Stimulated activated memory B cell treated with anti-CD40 and anti-IgM and Interleukin-4, amounts not matched to agents 10 μg/mL and 1 μg/mL and 100 μg/mL, for 72 hours (primary cell): ENCODE results near the gene NAGS.
"Not testable (repeated sequence)": the region's sequence is repeated elsewhere in the genome, so short reads cannot be mapped to it uniquely, and the experiment has no call there.

Source experiments
- ATAC-seq: fragments of 150-1000 bp; cut with Tn5 transposase; 2 replicates; pipeline ENCODE4 v1.10.0; 2021
- H3K27ac Mint-ChIP-seq: one replicate; pipeline ENCODE4 v1.8.0; 2022; ENCODE audit warnings: mild to moderate bottlenecking, mixed read lengths
- H3K27me3 Mint-ChIP-seq: one replicate; pipeline ENCODE4 v1.8.0; 2022; ENCODE audit warnings: mixed read lengths
- H3K36me3 Mint-ChIP-seq: one replicate; pipeline ENCODE4 v1.8.0; 2022; ENCODE audit warnings: mixed read lengths
- H3K4me1 Mint-ChIP-seq: one replicate; pipeline ENCODE4 v1.8.0; 2022; ENCODE audit warnings: mixed read lengths
- H3K4me3 Mint-ChIP-seq: one replicate; pipeline ENCODE4 v1.8.0; 2022; ENCODE audit warnings: mild to moderate bottlenecking, moderate library complexity, mixed read lengths
- H3K9me3 Mint-ChIP-seq: one replicate; pipeline ENCODE4 v1.8.0; 2022; ENCODE audit warnings: mixed read lengths

The NAGS gene, protein sequence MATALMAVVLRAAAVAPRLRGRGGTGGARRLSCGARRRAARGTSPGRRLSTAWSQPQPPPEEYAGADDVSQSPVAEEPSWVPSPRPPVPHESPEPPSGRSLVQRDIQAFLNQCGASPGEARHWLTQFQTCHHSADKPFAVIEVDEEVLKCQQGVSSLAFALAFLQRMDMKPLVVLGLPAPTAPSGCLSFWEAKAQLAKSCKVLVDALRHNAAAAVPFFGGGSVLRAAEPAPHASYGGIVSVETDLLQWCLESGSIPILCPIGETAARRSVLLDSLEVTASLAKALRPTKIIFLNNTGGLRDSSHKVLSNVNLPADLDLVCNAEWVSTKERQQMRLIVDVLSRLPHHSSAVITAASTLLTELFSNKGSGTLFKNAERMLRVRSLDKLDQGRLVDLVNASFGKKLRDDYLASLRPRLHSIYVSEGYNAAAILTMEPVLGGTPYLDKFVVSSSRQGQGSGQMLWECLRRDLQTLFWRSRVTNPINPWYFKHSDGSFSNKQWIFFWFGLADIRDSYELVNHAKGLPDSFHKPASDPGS

DNA sequence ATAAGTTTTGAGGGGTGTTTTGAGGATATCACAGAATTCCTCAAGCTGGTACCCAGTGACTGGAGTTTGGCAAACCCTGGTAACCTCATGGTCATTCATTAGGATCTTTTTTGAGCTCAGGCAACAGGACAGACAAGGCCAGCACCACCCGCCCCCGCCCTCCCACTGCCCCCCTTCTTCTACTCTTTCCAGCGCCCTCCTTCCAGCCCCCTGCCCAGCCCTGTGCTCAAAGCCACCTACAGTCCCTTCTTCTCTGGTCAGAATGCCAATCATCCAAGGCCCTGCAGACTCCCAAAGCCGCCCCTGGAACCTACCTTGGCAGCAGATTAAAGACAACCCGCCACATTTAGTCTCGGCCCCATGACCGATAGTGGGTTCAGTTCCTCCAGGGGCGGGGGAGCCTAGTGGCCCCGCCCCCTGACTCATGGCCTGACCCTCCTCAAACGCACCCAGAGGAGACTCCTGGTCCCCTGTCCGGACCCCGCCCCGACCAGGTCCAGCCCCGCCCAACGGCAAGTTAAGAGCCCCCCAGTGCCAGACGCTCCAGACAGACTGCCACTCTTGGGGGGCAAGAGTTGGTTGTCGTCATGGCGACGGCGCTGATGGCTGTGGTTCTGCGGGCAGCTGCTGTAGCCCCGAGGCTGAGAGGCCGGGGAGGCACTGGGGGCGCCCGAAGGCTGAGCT lies at the start of gene NAGS:
TSS of gene NAGS (plus strand) at position 546 of the 684 bp plus-strand sequence. CDS start at position 588, 42 bp downstream.
- Mint-ChIP-seq H3K9me3 (no peaks in the 10 kb centered on the region), H3K4me1 (peaks cover 25% of the 10 kb centered on the region), H3K27ac (no peak within 1 kb of the TSS), H3K4me3 (peak within 1 kb of the TSS; percentile 31), H3K27me3 (peaks cover 29% of the 10 kb centered on the region), H3K36me3 (peaks cover 1% of the 10 kb centered on the region)
- ATAC-seq = no peak

GRCh38 chr17:43956222-43956621 lies 48.2 kb upstream of the NAGS start:
- H3K4me1 Mint-ChIP-seq = peaks cover 9% of the 10 kb centered on the region
- no peak for ATAC-seq
- no peak overlapping the region for H3K4me3 Mint-ChIP-seq
- no peaks in the 10 kb centered on the region for H3K9me3 Mint-ChIP-seq
- no peak overlapping the region for H3K27ac Mint-ChIP-seq
- peaks cover 71% of the 10 kb centered on the region for H3K27me3 Mint-ChIP-seq
- H3K36me3 Mint-ChIP-seq = no peaks in the 10 kb centered on the region

DNA sequence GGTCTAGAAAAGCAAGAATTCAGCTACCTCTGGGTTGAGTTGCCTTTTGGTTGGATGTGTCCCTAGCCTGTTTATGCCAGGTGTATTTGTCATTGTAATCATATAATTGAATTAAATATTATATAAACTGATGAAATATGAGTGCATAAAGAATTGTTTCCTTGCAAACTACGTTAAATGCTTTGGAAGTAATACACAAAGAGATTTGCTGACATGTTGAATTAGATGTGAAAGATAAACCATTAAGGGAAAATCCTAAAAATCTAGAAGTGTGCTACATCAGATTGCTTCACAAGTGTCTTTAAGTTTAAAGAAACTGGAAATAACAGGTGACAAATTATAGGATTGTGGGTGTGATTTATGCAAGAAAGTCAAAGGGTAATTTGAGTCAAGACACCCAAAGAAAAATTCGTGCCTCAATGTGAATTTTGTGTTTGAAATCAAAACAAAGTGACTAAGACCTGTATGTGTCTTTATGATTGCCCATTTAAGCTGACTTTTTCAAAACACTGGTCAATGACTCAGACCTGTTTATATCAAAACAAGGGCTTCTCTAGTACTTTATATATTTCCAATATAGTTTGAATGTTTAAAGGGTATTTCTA lies 45.6 kb upstream of the NAGS start:
- Mint-ChIP-seq H3K4me1 (peaks cover 13% of the 10 kb centered on the region), H3K36me3 (no peaks in the 10 kb centered on the region), H3K27ac (no peak overlapping the region), H3K27me3 (peaks cover 71% of the 10 kb centered on the region), H3K9me3 (no peaks in the 10 kb centered on the region), H3K4me3 (no peak overlapping the region)
- no peak for ATAC-seq

GRCh38 chr17:43961292-43961691 lies 43.1 kb upstream of the NAGS start:
- Mint-ChIP-seq H3K4me1 (peaks cover 13% of the 10 kb centered on the region), H3K27me3 (peaks cover 68% of the 10 kb centered on the region)
- H3K27ac Mint-ChIP-seq, H3K4me3 Mint-ChIP-seq, H3K36me3 Mint-ChIP-seq, H3K9me3 Mint-ChIP-seq, ATAC-seq: not testable (repeated sequence)

DNA sequence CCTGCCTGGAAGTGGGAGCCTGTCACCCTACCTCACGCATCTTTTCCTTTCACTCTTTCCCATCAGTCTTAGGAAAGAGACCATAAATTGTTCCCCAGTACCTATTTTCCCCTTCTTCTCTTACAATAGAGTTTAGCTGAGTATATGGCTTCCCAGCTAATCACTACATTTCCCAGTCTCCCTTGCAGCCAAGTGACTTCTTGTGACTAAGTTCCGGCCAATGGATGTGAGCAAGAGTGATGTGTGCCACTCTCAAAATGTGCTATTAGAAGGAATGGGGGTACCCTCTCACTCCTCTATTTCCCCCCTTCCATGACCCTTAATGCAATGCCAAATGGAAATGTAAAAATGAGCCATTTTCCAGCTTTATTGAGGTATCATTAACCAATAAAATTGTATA lies 42.5 kb upstream of the NAGS start:
- Mint-ChIP-seq H3K9me3 (no peaks in the 10 kb centered on the region), H3K36me3 (no peaks in the 10 kb centered on the region), H3K4me1 (peaks cover 13% of the 10 kb centered on the region), H3K27me3 (peaks cover 69% of the 10 kb centered on the region), H3K4me3 (no peak overlapping the region), H3K27ac (no peak overlapping the region)
- no peak for ATAC-seq

DNA sequence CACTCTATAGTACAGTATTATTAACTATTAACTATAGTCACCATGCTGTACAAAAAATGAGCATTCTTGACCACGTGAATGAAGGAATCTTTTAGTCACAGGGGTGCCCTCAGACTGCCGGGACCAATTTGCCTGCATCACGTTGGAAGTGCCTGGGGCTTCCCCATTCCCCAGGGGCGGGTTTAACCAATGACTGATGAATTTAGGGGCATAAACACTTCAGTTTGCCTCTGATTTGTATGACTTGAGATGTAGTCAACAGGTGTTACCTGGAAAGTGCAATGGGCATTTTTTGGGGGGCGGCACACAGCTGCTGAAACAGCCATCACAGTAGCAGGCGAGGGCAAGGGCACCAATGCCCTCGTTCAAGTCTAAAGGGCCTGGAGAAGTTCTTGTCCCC lies 41.9 kb upstream of the NAGS start:
- H3K27ac Mint-ChIP-seq = no peak overlapping the region
- H3K36me3 Mint-ChIP-seq = no peaks in the 10 kb centered on the region
- no peak for ATAC-seq
- peaks cover 13% of the 10 kb centered on the region for H3K4me1 Mint-ChIP-seq
- no peaks in the 10 kb centered on the region for H3K9me3 Mint-ChIP-seq
- no peak overlapping the region for H3K4me3 Mint-ChIP-seq
- H3K27me3 Mint-ChIP-seq = peaks cover 75% of the 10 kb centered on the region

DNA sequence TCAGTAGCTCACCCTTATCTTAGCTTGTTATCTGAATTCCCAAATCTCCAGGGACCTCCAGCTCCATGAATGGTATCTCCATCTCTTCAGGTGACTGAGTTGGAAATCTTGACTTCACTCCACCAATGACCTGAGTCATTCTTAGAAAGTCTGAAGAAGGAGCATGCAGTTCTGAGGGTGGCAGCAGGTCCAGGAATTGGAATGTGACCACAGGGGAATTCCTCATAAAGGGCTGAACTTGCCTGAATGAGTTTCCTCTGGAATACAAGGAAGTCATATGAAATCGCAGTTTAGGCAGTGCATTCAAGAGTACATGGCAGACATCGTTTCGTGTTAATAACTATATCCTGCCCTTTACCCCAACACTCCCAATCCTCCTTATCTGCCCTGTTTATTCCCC lies 38.1 kb upstream of the NAGS start:
- Mint-ChIP-seq H3K9me3 (no peaks in the 10 kb centered on the region), H3K27me3 (peaks cover 75% of the 10 kb centered on the region), H3K4me3 (no peak overlapping the region), H3K36me3 (no peaks in the 10 kb centered on the region), H3K4me1 (peaks cover 13% of the 10 kb centered on the region), H3K27ac (no peak overlapping the region)
- ATAC-seq = no peak

DNA sequence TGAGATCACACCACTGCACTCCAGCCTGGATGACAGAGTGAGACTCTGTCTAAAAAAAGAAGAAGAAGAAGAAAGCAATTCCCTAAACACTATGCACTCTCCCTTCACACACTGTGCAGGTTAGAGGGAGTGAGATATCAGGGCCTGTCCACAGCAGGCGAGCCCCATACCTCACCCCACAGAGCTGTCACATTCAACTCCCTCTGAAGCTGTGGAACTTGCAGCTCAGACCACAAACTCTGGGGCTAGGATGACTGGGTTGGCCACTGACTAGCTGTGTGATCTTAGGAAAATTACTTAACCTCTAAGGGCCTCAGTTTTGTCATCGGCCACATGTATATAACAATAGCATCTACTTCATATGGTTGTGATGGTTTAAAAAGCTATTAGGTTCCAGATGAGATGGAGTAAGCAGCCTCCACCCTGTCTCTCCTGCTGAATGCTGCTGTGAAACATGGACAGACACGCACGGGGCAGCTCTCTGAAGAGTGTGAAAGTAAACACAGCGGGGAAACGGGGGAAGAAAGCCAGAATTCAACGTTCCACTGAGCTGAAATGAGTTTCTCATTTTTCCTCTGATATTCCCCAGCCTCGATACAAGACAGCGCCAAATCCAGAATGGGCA lies 37.1 kb upstream of the NAGS start:
- Mint-ChIP-seq H3K27ac (no peak overlapping the region), H3K4me1 (peaks cover 7% of the 10 kb centered on the region), H3K36me3 (no peaks in the 10 kb centered on the region), H3K4me3 (no peak overlapping the region), H3K9me3 (no peaks in the 10 kb centered on the region), H3K27me3 (peaks cover 71% of the 10 kb centered on the region)
- ATAC-seq = no peak

- Mint-ChIP-seq H3K36me3 (no peaks in the 10 kb centered on the region), H3K9me3 (no peaks in the 10 kb centered on the region), H3K27me3 (peaks cover 53% of the 10 kb centered on the region), H3K4me1 (no peaks in the 10 kb centered on the region), H3K27ac (no peak overlapping the region), H3K4me3 (no peak overlapping the region)
- ATAC-seq = no peak
Measured at GRCh38 chr17:43970366-43970765, 34.1 kb upstream of the NAGS start.

- not testable (repeated sequence) for H3K36me3 Mint-ChIP-seq, ATAC-seq, H3K27ac Mint-ChIP-seq, H3K4me3 Mint-ChIP-seq, H3K4me1 Mint-ChIP-seq, H3K9me3 Mint-ChIP-seq
- H3K27me3 Mint-ChIP-seq = peaks cover 43% of the 10 kb centered on the region
Measured at GRCh38 chr17:43971436-43971835, 33.0 kb upstream of the NAGS start.

DNA sequence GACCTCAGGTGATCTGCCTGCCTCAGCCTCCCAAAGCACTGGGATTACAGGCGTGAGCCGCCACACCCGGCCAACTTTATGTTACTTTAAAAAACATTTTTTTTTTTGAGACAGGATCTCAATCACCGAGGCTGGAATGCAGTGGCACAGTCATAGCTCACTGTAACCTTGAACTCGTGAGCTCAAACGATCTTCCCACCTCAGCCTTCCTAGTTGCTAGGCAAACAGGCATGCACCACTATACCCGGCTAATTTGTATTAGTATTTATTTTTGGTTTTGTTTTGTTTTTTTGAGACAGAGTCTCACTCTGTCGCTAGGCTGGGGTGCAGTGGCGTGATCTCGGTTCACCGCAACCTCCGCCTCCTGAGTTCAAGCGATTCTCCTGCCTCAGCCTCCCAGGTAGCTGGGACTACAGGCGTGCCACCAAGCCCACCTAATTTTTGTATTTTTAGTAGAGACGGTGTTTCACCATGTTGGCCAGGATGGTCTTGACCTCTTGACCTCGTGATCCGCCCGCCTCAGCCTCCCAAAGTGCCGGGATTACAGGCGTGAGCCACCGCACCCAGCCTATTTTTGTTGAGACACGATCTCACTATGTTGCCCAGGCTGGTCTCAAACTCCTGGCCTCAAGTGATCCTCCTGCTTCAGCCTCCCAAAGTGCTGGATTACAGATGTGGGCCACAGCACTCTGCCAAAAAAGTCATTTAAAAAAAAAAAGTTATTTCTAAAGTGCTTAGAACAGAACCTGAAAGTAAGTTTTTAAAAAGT lies 31.8 kb upstream of the NAGS start:
- H3K27ac Mint-ChIP-seq, H3K9me3 Mint-ChIP-seq, ATAC-seq, H3K36me3 Mint-ChIP-seq, H3K4me3 Mint-ChIP-seq, H3K4me1 Mint-ChIP-seq: not testable (repeated sequence)
- peaks cover 33% of the 10 kb centered on the region for H3K27me3 Mint-ChIP-seq

DNA sequence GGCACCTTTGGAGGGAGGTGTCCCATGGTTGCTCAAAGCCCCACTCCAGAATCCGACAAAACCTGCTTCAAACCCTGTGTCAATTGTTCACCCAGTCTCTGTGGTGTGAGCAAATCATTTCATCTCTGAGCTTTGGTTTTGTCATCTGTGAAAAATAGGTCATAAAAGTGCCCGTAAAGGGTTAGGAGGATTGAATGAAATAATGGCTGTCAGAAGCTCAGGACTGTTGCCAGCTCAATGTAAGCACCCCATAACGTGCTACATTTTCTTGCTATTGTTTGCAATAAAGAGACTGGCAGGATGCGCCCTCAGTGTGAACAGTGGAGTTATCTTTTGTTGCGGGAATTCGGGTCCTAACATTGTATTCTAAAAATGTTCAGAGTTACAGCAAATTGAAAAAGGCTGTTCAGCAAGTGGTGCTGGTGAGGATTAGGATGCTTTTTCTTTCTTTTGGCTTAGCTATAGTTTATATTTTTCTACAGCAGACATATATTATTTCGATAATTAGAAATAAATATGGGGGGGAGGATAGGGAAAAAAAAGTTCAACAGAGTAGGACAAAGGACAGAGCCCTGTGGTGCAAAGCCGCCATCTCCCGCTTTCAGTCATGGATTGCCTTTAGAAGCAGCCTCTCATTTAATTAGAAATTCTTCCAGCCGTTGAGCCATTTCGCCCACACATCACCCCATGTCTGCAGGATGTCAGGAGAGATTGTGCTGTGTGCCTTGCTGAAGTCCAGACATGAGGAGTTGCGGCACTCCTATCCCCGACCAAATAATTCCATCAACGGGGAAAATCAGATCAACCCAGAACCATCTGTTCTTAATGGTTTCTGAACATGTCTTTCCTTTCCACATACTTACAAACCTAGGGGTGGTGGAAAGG lies 29.8 kb upstream of the NAGS start:
- Mint-ChIP-seq H3K36me3 (no peaks in the 10 kb centered on the region), H3K4me3 (no peak overlapping the region), H3K27ac (no peak overlapping the region), H3K27me3 (peaks cover 38% of the 10 kb centered on the region), H3K9me3 (no peaks in the 10 kb centered on the region), H3K4me1 (no peaks in the 10 kb centered on the region)
- ATAC-seq = no peak

DNA sequence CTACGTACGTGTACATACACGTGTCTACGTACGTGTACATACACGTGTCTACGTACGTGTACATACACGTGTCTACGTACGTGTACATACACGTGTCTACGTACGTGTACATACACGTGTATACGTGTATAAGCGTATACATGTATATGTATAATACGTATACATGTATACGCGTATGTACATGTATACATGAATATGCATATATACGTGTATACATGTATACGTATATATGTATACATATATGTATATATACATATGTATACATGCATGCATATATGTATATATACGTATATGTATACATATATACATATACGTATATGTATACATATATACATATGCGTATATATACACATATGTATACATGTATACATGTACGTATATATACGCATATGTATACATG lies 28.5 kb upstream of the NAGS start:
- no peaks in the 10 kb centered on the region for H3K4me1 Mint-ChIP-seq
- no peak overlapping the region for H3K4me3 Mint-ChIP-seq
- peaks cover 38% of the 10 kb centered on the region for H3K27me3 Mint-ChIP-seq
- H3K36me3 Mint-ChIP-seq = no peaks in the 10 kb centered on the region
- no peak for ATAC-seq
- no peak overlapping the region for H3K27ac Mint-ChIP-seq
- H3K9me3 Mint-ChIP-seq = no peaks in the 10 kb centered on the region
